SK-N-SH (cell line): Measurements from ENCODE around the gene MEF2B. TPM values are rescaled to one million over a fixed set of nuclear protein-coding genes. Genes with fewer than 3 reads are reported as not detected.

Experiments used
- CTCF ChIA-PET: fragments of 300-600, 350-600 bp; formaldehyde crosslinking; extraction: SDS; loops from one replicate; lab custom pipeline; 2021; lab: Yijun Ruan, JAX
- POLR2A ChIA-PET: fragments of 350-600 bp; sonication (Branson Sonifier 250); formaldehyde crosslinking; extraction: SDS; loops from one replicate; lab custom pipeline; 2020; ENCODE audit warnings: antibody characterized with exemption, inconsistent platforms; lab: Yijun Ruan, JAX
- DNase-seq: peaks from one replicate; pipeline ENCODE4 v3.0.0; 2012
- H2AFZ ChIP-seq: fragments of 200-600 bp; sonication (generic); 2 replicates; pipeline ENCODE4 v1.8.1; 2016; ENCODE audit warnings: antibody characterized with exemption, mild to moderate bottlenecking, low read depth
- H3F3A ChIP-seq: fragments of 200-600 bp; sonication (generic); replicated peaks from 2 replicates; pipeline ENCODE3; 2016; ENCODE audit warnings: antibody characterized with exemption, mild to moderate bottlenecking; ENCODE audit not compliant: insufficient read depth
- H3K27ac ChIP-seq, 2 experiments: fragments of 200-500 bp in 1 of 2; fragments of 200-600 bp in 1 of 2; sonication (Bioruptor generic) in 1 of 2; sonication (generic), shearing (Covaris generic) in 1 of 2; 2 replicates each; pipeline versions ENCODE4 v1.5.1 to v1.6.1; 2014 to 2016; ENCODE audit warnings: low read depth in 2 of 2, inconsistent platforms in 1 of 2, low read length in 1 of 2, mild to moderate bottlenecking in 1 of 2, mixed read lengths in 1 of 2
- H3K27me3 ChIP-seq: fragments of 200-600 bp; sonication (generic), shearing (Covaris generic); 2 replicates; pipeline ENCODE4 v1.6.1; 2016; ENCODE audit warnings: mixed run types; ENCODE audit not compliant: insufficient read depth
- H3K36me3 ChIP-seq, 2 experiments: fragments of 200-500 bp in 1 of 2; fragments of 200-600 bp in 1 of 2; sonication (Bioruptor generic) in 1 of 2; sonication (generic) in 1 of 2; replicated peaks in 1 of 2; 2 replicates each; pipeline versions ENCODE3 to v1.5.1; 2014 to 2016; ENCODE audit warnings: low read length in 1 of 2, mild to moderate bottlenecking in 1 of 2; ENCODE audit not compliant: insufficient read depth in 2 of 2, control insufficient read depth in 1 of 2
- H3K4me1 ChIP-seq, 2 experiments: fragments of 200-500 bp in 1 of 2; fragments of 200-600 bp in 1 of 2; sonication (Bioruptor generic) in 1 of 2; sonication (generic), shearing (Covaris generic) in 1 of 2; 2 replicates each; pipeline versions ENCODE4 v1.5.1 to v1.6.1; 2014 to 2016; ENCODE audit warnings: low read depth in 1 of 2, low read length in 1 of 2, mixed run types in 1 of 2; ENCODE audit not compliant: insufficient read depth in 2 of 2, control insufficient read depth in 1 of 2
- H3K4me2 ChIP-seq: fragments of 200-600 bp; sonication (generic), shearing (Covaris generic); 2 replicates; pipeline ENCODE4 v1.6.1; 2017; ENCODE audit warnings: mixed run types
- H3K4me3 ChIP-seq, 2 experiments: fragments of 200-500 bp in 1 of 2; fragments of 200-600 bp in 1 of 2; sonication (Bioruptor generic) in 1 of 2; sonication (generic), shearing (Covaris generic) in 1 of 2; 2 replicates each; pipeline versions ENCODE4 v1.5.1 to v1.8.1; 2014 to 2016; ENCODE audit warnings: low read depth in 2 of 2, inconsistent platforms in 1 of 2, low read length in 1 of 2, mild to moderate bottlenecking in 1 of 2, mixed read lengths in 1 of 2, moderate library complexity in 1 of 2
- H3K79me2 ChIP-seq: fragments of 200-600 bp; sonication (generic); 2 replicates; pipeline ENCODE4 v1.8.1; 2017; ENCODE audit warnings: mild to moderate bottlenecking; ENCODE audit not compliant: insufficient read depth
- H3K9ac ChIP-seq: fragments of 200-600 bp; sonication (generic); 2 replicates; pipeline ENCODE4 v1.6.1; 2017; ENCODE audit warnings: mixed run types
- H3K9me2 ChIP-seq: fragments of 200-600 bp; sonication (generic); 2 replicates; pipeline ENCODE4 v1.6.1; 2017; ENCODE audit warnings: mixed run types
- H3K9me3 ChIP-seq: fragments of 200-600 bp; sonication (generic); 2 replicates; pipeline ENCODE4 v1.6.1; 2017; ENCODE audit warnings: mixed run types, mild to moderate bottlenecking, moderate library complexity
- H4K20me1 ChIP-seq: fragments of 200-600 bp; sonication (generic); 2 replicates; pipeline ENCODE4 v1.6.1; 2017; ENCODE audit warnings: mild to moderate bottlenecking, mixed run types; ENCODE audit not compliant: insufficient read depth
- FOSL2 ChIP-seq: IDR thresholded peaks from 2 replicates; pipeline ENCODE4 v1.4.0; 2012; ENCODE audit warnings: low read depth, mild to moderate bottlenecking, moderate library complexity, borderline replicate concordance
- FOXJ3 ChIP-seq: sonication (generic); formaldehyde crosslinking; IDR thresholded peaks from 2 replicates; pipeline ENCODE4 v1.5.1; 2020; ENCODE audit warnings: mild to moderate bottlenecking, missing genetic modification reagents
- FOXM1 ChIP-seq: IDR thresholded peaks from 2 replicates; pipeline ENCODE4 v1.4.0; 2012; ENCODE audit warnings: low read depth, mild to moderate bottlenecking
- GABPA ChIP-seq: IDR thresholded peaks from 2 replicates; pipeline ENCODE4 v1.4.0; 2012; ENCODE audit warnings: low read depth, mild to moderate bottlenecking
- GATA2 ChIP-seq: sonication (generic); formaldehyde crosslinking; IDR thresholded peaks from 2 replicates; pipeline ENCODE4 v1.5.0; 2020; ENCODE audit warnings: mild to moderate bottlenecking, missing genetic modification reagents
- MAX ChIP-seq: IDR thresholded peaks from 2 replicates; pipeline ENCODE4 v1.4.0; 2012; ENCODE audit warnings: low read depth
- MEF2A ChIP-seq: IDR thresholded peaks from 2 replicates; pipeline ENCODE4 v1.4.0; 2012; ENCODE audit warnings: low read depth, borderline replicate concordance
- MXI1 ChIP-seq: IDR thresholded peaks from 2 replicates; pipeline ENCODE4 v1.6.1; 2012; ENCODE audit warnings: mild to moderate bottlenecking, low read depth, low read length, improper control_type of control experiment
- PBX3 ChIP-seq: IDR thresholded peaks from 2 replicates; pipeline ENCODE4; 2012
- RAD21 ChIP-seq: IDR thresholded peaks from 2 replicates; pipeline ENCODE4 v1.6.1; 2012; ENCODE audit warnings: mild to moderate bottlenecking, low read length
- RFX5 ChIP-seq: IDR thresholded peaks from 2 replicates; pipeline ENCODE4 v1.6.1; 2012; ENCODE audit warnings: mild to moderate bottlenecking, improper control_type of control experiment, low read length
- RXRA ChIP-seq: IDR thresholded peaks from 2 replicates; pipeline ENCODE4 v1.4.0; 2012; ENCODE audit warnings: low read depth, mild to moderate bottlenecking, borderline replicate concordance
- SIN3A ChIP-seq: IDR thresholded peaks from 2 replicates; pipeline ENCODE4 v1.6.1; 2012; ENCODE audit warnings: low read depth, mild to moderate bottlenecking, low read length, moderate library complexity, borderline replicate concordance
- TAF1 ChIP-seq: IDR thresholded peaks from 2 replicates; pipeline ENCODE4 v1.6.1; 2012; ENCODE audit warnings: low read depth, mild to moderate bottlenecking, low read length, moderate library complexity, borderline replicate concordance
- TCF12 ChIP-seq: IDR thresholded peaks from 2 replicates; pipeline ENCODE4 v1.4.0; 2012
- USF2 ChIP-seq: fragments of 150-350 bp; IDR thresholded peaks from 2 replicates; pipeline ENCODE4 v1.6.1; 2017; ENCODE audit warnings: antibody characterized with exemption, low read length, low read depth, borderline replicate concordance
- YY1 ChIP-seq: IDR thresholded peaks from 2 replicates; pipeline ENCODE4 v1.4.0; 2012; ENCODE audit warnings: low read depth, mild to moderate bottlenecking
- WGBS: methylation state at CpG from one replicate; pipeline ENCODE4 v1.1.6; 2017; ENCODE audit warnings: low lambda C conversion rate; 5-methylcytosine and 5-hydroxymethylcytosine counted together
- polyA plus RNA-seq, 3 experiments: library from polyadenylated mRNA; depleted of rRNA; stranded (reverse); fragments of >200 nt; gene quantifications; 2 replicates each; pipeline ENCODE4 v1.2.3, GENCODE V29; 2012
- TF ChIP-seq, protein P1 (sequence below): fragments of 200-600 bp; sonication (generic); IDR thresholded peaks from 2 replicates; pipeline ENCODE4 v1.6.1; 2017; ENCODE audit warnings: antibody characterized with exemption, mild to moderate bottlenecking, moderate library complexity
- TF ChIP-seq, protein P2 (sequence below): IDR thresholded peaks from 2 replicates; pipeline ENCODE4 v1.6.1; 2012; ENCODE audit warnings: mild to moderate bottlenecking, low read depth, low read length, moderate library complexity

Gene MEF2B
- polyA plus RNA-seq, 1 of the 3 experiments (the other 2 are of a cell fraction), result 1.0 TPM

GRCh38 chr19:19157808-19158207 is 12.3 kb downstream of the MEF2B start:
- ChIA-PET POLR2A (interaction anchor here (0.6 to 1.0 kb wide), 2 partner anchors 17 to 1015 kb away, joined by 3 read pairs; no protein-coding TSS in a partner anchor), CTCF (interaction anchor here (0.9 to 6.5 kb wide), 6 partner anchors 10 to 374 kb away, joined by 3 to 79 read pairs (median 7); no protein-coding TSS in a partner anchor)
- Histone ChIP-seq H2AFZ (no peak overlapping the region), H3K9me3 (no peaks in the 10 kb centered on the region), H4K20me1 (no peaks in the 10 kb centered on the region), H3K9ac (no peak overlapping the region), H3K27me3 (no peaks in the 10 kb centered on the region), H3K4me2 (no peak overlapping the region), H3K9me2 (no peaks in the 10 kb centered on the region), H3F3A (no peaks in the 10 kb centered on the region), H3K79me2 (no peaks in the 10 kb centered on the region), H3K4me3 (no peak overlapping the region), H3K4me1 (no peaks in the 10 kb centered on the region), H3K27ac (no peak overlapping the region), H3K36me3 (peaks cover 0 to 9% of the 10 kb centered on the region in 2 experiments)
- 80% methylated on average over 6 of the region's 6 CpGs for WGBS
- no peak for DNase-seq
- TF ChIP-seq MEF2A (no peak), TAF1 (no peak), GABPA (no peak), GATA2 (CRISPR knock-in tag) (no peak), RXRA (no peak), MXI1 (no peak), RAD21 (no peak), TCF12 (no peak), YY1 (no peak), FOXJ3 (CRISPR knock-in tag) (no peak), SIN3A (no peak), FOSL2 (no peak), USF2 (no peak), MAX (no peak), PBX3 (no peak), FOXM1 (no peak), RFX5 (no peak)
- TF ChIP-seq, protein P1, sequence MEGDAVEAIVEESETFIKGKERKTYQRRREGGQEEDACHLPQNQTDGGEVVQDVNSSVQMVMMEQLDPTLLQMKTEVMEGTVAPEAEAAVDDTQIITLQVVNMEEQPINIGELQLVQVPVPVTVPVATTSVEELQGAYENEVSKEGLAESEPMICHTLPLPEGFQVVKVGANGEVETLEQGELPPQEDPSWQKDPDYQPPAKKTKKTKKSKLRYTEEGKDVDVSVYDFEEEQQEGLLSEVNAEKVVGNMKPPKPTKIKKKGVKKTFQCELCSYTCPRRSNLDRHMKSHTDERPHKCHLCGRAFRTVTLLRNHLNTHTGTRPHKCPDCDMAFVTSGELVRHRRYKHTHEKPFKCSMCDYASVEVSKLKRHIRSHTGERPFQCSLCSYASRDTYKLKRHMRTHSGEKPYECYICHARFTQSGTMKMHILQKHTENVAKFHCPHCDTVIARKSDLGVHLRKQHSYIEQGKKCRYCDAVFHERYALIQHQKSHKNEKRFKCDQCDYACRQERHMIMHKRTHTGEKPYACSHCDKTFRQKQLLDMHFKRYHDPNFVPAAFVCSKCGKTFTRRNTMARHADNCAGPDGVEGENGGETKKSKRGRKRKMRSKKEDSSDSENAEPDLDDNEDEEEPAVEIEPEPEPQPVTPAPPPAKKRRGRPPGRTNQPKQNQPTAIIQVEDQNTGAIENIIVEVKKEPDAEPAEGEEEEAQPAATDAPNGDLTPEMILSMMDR, result no peak
- TF ChIP-seq, protein P2, sequence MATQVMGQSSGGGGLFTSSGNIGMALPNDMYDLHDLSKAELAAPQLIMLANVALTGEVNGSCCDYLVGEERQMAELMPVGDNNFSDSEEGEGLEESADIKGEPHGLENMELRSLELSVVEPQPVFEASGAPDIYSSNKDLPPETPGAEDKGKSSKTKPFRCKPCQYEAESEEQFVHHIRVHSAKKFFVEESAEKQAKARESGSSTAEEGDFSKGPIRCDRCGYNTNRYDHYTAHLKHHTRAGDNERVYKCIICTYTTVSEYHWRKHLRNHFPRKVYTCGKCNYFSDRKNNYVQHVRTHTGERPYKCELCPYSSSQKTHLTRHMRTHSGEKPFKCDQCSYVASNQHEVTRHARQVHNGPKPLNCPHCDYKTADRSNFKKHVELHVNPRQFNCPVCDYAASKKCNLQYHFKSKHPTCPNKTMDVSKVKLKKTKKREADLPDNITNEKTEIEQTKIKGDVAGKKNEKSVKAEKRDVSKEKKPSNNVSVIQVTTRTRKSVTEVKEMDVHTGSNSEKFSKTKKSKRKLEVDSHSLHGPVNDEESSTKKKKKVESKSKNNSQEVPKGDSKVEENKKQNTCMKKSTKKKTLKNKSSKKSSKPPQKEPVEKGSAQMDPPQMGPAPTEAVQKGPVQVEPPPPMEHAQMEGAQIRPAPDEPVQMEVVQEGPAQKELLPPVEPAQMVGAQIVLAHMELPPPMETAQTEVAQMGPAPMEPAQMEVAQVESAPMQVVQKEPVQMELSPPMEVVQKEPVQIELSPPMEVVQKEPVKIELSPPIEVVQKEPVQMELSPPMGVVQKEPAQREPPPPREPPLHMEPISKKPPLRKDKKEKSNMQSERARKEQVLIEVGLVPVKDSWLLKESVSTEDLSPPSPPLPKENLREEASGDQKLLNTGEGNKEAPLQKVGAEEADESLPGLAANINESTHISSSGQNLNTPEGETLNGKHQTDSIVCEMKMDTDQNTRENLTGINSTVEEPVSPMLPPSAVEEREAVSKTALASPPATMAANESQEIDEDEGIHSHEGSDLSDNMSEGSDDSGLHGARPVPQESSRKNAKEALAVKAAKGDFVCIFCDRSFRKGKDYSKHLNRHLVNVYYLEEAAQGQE, result no peak
